HCT116 (cell line): Measurements from ENCODE around the gene TNIP1. TPM values are rescaled to one million over a fixed set of nuclear protein-coding genes. Genes with fewer than 3 reads are reported as not detected.

Experiments
- ATAC-seq: fragments of 200-7000 bp; cut with Tn5 transposase; 2 replicates; pipeline ENCODE4 v1.9.1; 2020; ENCODE audit warnings: mild to moderate bottlenecking, moderate library complexity
- BruUV-seq: library from RNA; stranded (reverse); fragments of 400-500 nt; replicated peaks from 2 replicates; lab custom pipeline; 2021; lab: Mats Ljungman, UMichigan
- CTCF ChIA-PET: fragments of 300-600 bp; sonication (Branson Sonifier 250); formaldehyde crosslinking; loops from one replicate; lab custom pipeline; 2021; ENCODE audit warnings: antibody characterized with exemption; lab: Charles Lee
- POLR2A ChIA-PET: fragments of 300-600, 350-600 bp; sonication (Branson Sonifier 250); formaldehyde crosslinking; loops from one replicate; lab custom pipeline; 2021; ENCODE audit warnings: antibody characterized with exemption; lab: Charles Lee
- RAD21 ChIA-PET, 2 experiments: fragments of 300-600 bp; sonication (Branson Sonifier 250); formaldehyde crosslinking; loops; one replicate each; lab custom pipeline; 2023; ENCODE audit warnings: low total read pairs in 2 of 2; ENCODE audit not compliant: uncharacterized antibody in 2 of 2, unreplicated experiment in 2 of 2, low non-redundant PET in 1 of 2; lab: Charles Lee
- DNase-seq: peaks from one replicate; pipeline ENCODE4 v3.0.0-alpha.2; 2010; ENCODE audit warnings: low read depth, low spot score
- H2AFZ ChIP-seq: fragments of 200-600 bp; shearing (Covaris generic), sonication (generic); 2 replicates; pipeline ENCODE4 v1.6.1; 2017; ENCODE audit warnings: low read depth, mixed run types, mixed read lengths, antibody characterized with exemption, low read length; ENCODE audit not compliant: poor library complexity, severe bottlenecking
- H3K27ac ChIP-seq: 2 replicates; pipeline ENCODE4 v1.5.1; 2012; ENCODE audit warnings: low read depth, low read length
- H3K27me3 ChIP-seq: fragments of 200-600 bp; sonication (generic); 2 replicates; pipeline ENCODE4 v1.6.1; 2016; ENCODE audit warnings: mixed run types, low read length, mixed read lengths; ENCODE audit not compliant: insufficient read depth
- H3K36me3 ChIP-seq, 2 experiments: fragments of 200-500 bp in 1 of 2; fragments of 200-600 bp in 1 of 2; sonication (Bioruptor generic) in 1 of 2; sonication (generic) in 1 of 2; 2 replicates each; pipeline versions ENCODE4 v1.5.1 to v1.6.1; 2014 to 2016; ENCODE audit warnings: low read length in 2 of 2, inconsistent platforms in 1 of 2, mixed read lengths in 1 of 2, mixed run types in 1 of 2; ENCODE audit not compliant: insufficient read depth in 2 of 2, control insufficient read depth in 1 of 2
- H3K4me1 ChIP-seq, 2 experiments: fragments of 200-600 bp in 1 of 2; sonication (generic) in 1 of 2; 2 replicates each; pipeline versions ENCODE4 v1.5.1 to v1.6.1; 2012 to 2017; ENCODE audit warnings: low read length in 2 of 2, inconsistent platforms in 1 of 2, mild to moderate bottlenecking in 1 of 2, mixed read lengths in 1 of 2, mixed run types in 1 of 2, moderate library complexity in 1 of 2; ENCODE audit not compliant: insufficient read depth in 2 of 2, control insufficient read depth in 1 of 2
- H3K4me2 ChIP-seq: fragments of 200-600 bp; sonication (generic); 2 replicates; pipeline ENCODE4 v1.6.1; 2017; ENCODE audit warnings: mixed run types, low read length, mixed read lengths
- H3K4me3 ChIP-seq, 2 experiments: fragments of 200-600 bp in 1 of 2; sonication (generic) in 1 of 2; replicated peaks in 1 of 2; 2 replicates each; pipeline ENCODE4 v1.5.1; 2011 to 2016; ENCODE audit warnings: low read length in 2 of 2, control low read depth in 1 of 2, low read depth in 1 of 2, mild to moderate bottlenecking in 1 of 2, mixed read lengths in 1 of 2, mixed run types in 1 of 2
- H3K79me2 ChIP-seq: fragments of 200-600 bp; sonication (generic); 2 replicates; pipeline ENCODE4 v1.6.1; 2017; ENCODE audit warnings: mild to moderate bottlenecking, mixed run types, low read length, moderate library complexity, mixed read lengths; ENCODE audit not compliant: insufficient read depth
- H3K9ac ChIP-seq: fragments of 200-600 bp; sonication (generic); 2 replicates; pipeline ENCODE4 v1.6.1; 2016; ENCODE audit warnings: low read length, mixed read lengths
- H3K9me2 ChIP-seq: fragments of 200-600 bp; sonication (generic), shearing (Covaris generic); 2 replicates; pipeline ENCODE4 v1.6.1; 2017; ENCODE audit warnings: mixed run types, mild to moderate bottlenecking, moderate library complexity; ENCODE audit not compliant: insufficient read depth
- H3K9me3 ChIP-seq, 2 experiments: fragments of 200-500 bp in 1 of 2; fragments of 200-600 bp in 1 of 2; sonication (Bioruptor generic) in 1 of 2; sonication (generic) in 1 of 2; 2 replicates each; pipeline ENCODE4 v1.6.1; 2014 to 2017; ENCODE audit warnings: low read length in 2 of 2, mixed read lengths in 2 of 2, inconsistent platforms in 1 of 2, low read depth in 1 of 2, mild to moderate bottlenecking in 1 of 2, mixed run types in 1 of 2, moderate library complexity in 1 of 2; ENCODE audit not compliant: control insufficient read depth in 1 of 2, insufficient read depth in 1 of 2
- H4K20me1 ChIP-seq: fragments of 200-600 bp; sonication (generic), shearing (Covaris generic); 2 replicates; pipeline ENCODE4 v1.6.1; 2017; ENCODE audit warnings: mixed run types, mild to moderate bottlenecking, moderate library complexity; ENCODE audit not compliant: insufficient read depth
- CEBPB ChIP-seq: IDR thresholded peaks from 2 replicates; pipeline ENCODE4 v1.6.1; 2012; ENCODE audit warnings: low read depth
- EGR1 ChIP-seq: IDR thresholded peaks from 2 replicates; pipeline ENCODE4 v1.6.1; 2012; ENCODE audit warnings: low read depth
- ELF1 ChIP-seq: IDR thresholded peaks from 2 replicates; pipeline ENCODE4 v1.6.1; 2012; ENCODE audit warnings: low read depth, borderline replicate concordance
- MAX ChIP-seq: IDR thresholded peaks from 2 replicates; pipeline ENCODE4 v1.6.1; 2012
- POLR2A ChIP-seq: IDR thresholded peaks from 2 replicates; pipeline ENCODE4 v1.7.0; 2011; ENCODE audit warnings: borderline replicate concordance; ENCODE audit not compliant: insufficient read depth, insufficient read length; ENCODE audit errors: extremely low read depth
- RAD21 ChIP-seq: IDR thresholded peaks from 2 replicates; pipeline ENCODE4 v1.6.1; 2012; ENCODE audit warnings: low read depth, mild to moderate bottlenecking
- REST ChIP-seq: IDR thresholded peaks from 2 replicates; pipeline ENCODE4 v1.6.1; 2012; ENCODE audit warnings: low read depth
- SP1 ChIP-seq: IDR thresholded peaks from 2 replicates; pipeline ENCODE4 v1.6.1; 2012; ENCODE audit warnings: low read depth
- TCF7L2 ChIP-seq: IDR thresholded peaks from 2 replicates; pipeline ENCODE4 v1.7.0; 2011; ENCODE audit warnings: borderline replicate concordance, inconsistent platforms; ENCODE audit not compliant: insufficient read depth, insufficient read length; ENCODE audit errors: extremely low read depth
- YY1 ChIP-seq: IDR thresholded peaks from 2 replicates; pipeline ENCODE4 v1.6.1; 2011; ENCODE audit warnings: low read length, low read depth, moderate library complexity, mild to moderate bottlenecking; ENCODE audit not compliant: insufficient replicate concordance; ENCODE audit errors: extremely low read depth
- ZFX ChIP-seq: fragments of 450-650 bp; IDR thresholded peaks from 2 replicates; pipeline ENCODE4 v1.6.1; 2017
- ZNF274 ChIP-seq: fragments of 200-500 bp; sonication (Bioruptor generic); IDR thresholded peaks from 2 replicates; pipeline ENCODE4 v1.6.1; 2014; ENCODE audit warnings: mild to moderate bottlenecking, low read depth, low read length, inconsistent platforms
- intact Hi-C: fragments of 100-400 bp; cut with micrococcal nuclease; formaldehyde crosslinking; loops from 2 replicates; pipeline ENCODE4 v1.10.0; 2022
- total RNA-seq: library from RNA; stranded (reverse); gene quantifications from one replicate; pipeline ENCODE4 v1.2.1, GENCODE V29; 2021; ENCODE audit not compliant: unreplicated experiment
- TF ChIP-seq, protein P1 (sequence below), 3 experiments: fragments of 200-600 bp in 1 of 3; sonication (generic) in 1 of 3; IDR thresholded peaks in 2 of 3; conservative IDR thresholded peaks in 1 of 3; 2 replicates each; pipeline ENCODE4 v1.5.1; 2012 to 2017; ENCODE audit warnings: low read depth in 2 of 3, low read length in 2 of 3, antibody characterized with exemption in 1 of 3, borderline replicate concordance in 1 of 3, control low read depth in 1 of 3, mild to moderate bottlenecking in 1 of 3, mixed read lengths in 1 of 3, mixed run types in 1 of 3, moderate library complexity in 1 of 3; ENCODE audit not compliant: insufficient read depth in 1 of 3
- TF ChIP-seq, protein P2 (sequence below): IDR thresholded peaks from 2 replicates; pipeline ENCODE4 v1.6.1; 2012

TNIP1 gene
- total RNA-seq, 1 experiment from 2014 or later, result 46.0 TPM

- ATAC-seq (no peak), DNase-seq (no peak)
- BruUV-seq, result no TSS peak
- Histone ChIP-seq H3K79me2 (0 out of 2 replicates have a peak, but pooled peaks cover 3% of the 10 kb centered on the region), H3K9ac (no peak overlapping the region), H3K4me3 (no peak overlapping the region), H3K4me1 (peaks cover 13 to 23% of the 10 kb centered on the region in 2 experiments), H3K36me3 (peaks cover 4 to 14% of the 10 kb centered on the region in 2 experiments; a peak in 2 of 4 replicates), H3K9me3 (no peaks in the 10 kb centered on the region), H4K20me1 (no peaks in the 10 kb centered on the region), H3K4me2 (no peak overlapping the region), H2AFZ (no peak overlapping the region), H3K27me3 (no peaks in the 10 kb centered on the region), H3K9me2 (no peaks in the 10 kb centered on the region)
- ChIA-PET POLR2A (no interaction called here), RAD21 (no interaction called here), CTCF (interaction anchor here (0.9 to 1.1 kb wide), 2 partner anchors 9 to 13 kb away, joined by 3 to 5 read pairs; no protein-coding TSS in a partner anchor)
- intact Hi-C loops, result no loop called here
- TF ChIP-seq RAD21 (no peak), ZFX (no peak), SP1 (no peak), ZNF274 (no peak), TCF7L2 (no peak), POLR2A (no peak), CEBPB (no peak), ELF1 (no peak), YY1 (no peak), REST (no peak), EGR1 (no peak), MAX (no peak)
- TF ChIP-seq, protein P1, sequence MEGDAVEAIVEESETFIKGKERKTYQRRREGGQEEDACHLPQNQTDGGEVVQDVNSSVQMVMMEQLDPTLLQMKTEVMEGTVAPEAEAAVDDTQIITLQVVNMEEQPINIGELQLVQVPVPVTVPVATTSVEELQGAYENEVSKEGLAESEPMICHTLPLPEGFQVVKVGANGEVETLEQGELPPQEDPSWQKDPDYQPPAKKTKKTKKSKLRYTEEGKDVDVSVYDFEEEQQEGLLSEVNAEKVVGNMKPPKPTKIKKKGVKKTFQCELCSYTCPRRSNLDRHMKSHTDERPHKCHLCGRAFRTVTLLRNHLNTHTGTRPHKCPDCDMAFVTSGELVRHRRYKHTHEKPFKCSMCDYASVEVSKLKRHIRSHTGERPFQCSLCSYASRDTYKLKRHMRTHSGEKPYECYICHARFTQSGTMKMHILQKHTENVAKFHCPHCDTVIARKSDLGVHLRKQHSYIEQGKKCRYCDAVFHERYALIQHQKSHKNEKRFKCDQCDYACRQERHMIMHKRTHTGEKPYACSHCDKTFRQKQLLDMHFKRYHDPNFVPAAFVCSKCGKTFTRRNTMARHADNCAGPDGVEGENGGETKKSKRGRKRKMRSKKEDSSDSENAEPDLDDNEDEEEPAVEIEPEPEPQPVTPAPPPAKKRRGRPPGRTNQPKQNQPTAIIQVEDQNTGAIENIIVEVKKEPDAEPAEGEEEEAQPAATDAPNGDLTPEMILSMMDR (IDR thresholded peaks at IDR 0.05 in 2 of 3, conservative IDR thresholded peaks at IDR 0.05 in 1 of 3; ENCODE audit: borderline replicate concordance in 1 of 3, insufficient read depth in 1 of 3, low read depth in 2 of 3, low read length in 2 of 3), result no peak
- TF ChIP-seq, protein P2, sequence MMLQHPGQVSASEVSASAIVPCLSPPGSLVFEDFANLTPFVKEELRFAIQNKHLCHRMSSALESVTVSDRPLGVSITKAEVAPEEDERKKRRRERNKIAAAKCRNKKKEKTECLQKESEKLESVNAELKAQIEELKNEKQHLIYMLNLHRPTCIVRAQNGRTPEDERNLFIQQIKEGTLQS, result no peak
- TF ChIP-seq, all 23 proteins: peak for 0
- no peak overlapping the region for H3K27ac ChIP-seq
Measured at GRCh38 chr5:151060742-151061141, 20.1 kb downstream of the TNIP1 start.
